ENCODE data around the gene GPR78.

The GPR78 gene

DNA sequence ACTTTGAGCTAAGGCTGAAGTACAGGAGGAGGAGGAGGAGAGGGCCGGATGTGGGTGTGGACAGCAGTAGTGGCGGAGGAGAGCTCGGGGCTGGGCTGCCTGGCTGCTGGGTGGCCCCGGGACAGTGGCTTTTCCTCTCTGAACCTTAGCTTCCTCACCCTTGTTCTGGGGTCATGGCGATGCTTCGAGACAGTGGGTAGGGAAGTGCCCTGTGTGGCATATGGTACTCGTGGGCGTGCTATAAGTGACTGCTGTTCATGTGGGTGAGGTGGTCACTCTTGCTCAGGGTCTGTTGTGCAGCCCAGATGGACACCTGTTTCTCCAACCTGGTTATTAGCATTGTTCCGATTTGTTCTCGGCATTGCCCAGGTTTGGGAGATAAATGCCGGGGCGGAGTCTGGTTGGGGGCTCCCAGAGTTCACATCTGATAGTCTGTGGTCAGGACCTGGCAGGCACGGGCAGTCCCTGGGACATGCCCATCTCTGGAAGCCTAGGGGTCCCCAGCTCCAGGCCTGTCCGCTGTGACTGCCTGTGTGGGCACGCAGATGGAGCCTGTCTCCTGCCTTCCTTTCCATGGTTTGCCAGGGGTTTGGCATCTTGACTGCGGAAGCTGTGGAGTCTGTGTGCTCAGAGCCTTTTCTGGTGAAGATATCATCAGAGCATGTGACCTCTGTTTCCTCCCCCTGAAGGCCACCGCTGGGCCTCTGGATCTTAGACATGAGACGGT lies 7.4 kb downstream of the GPR78 start:
- no peak for DNase-seq

DNA sequence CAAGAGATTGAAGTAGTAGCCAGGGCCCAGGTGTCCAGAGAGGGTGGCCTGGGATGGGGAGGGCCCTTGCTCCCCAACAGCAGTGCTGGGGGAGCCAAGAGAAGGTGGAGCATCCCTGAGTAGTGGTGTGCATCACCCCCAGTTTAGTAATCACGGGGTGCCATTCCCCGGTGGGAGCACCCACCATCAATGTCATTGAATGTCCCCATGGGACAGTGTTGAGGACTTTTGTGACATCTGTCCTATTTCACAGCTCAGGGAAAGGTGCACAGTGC lies 7.9 kb downstream of the GPR78 start:
- no peak for DNase-seq

DNA sequence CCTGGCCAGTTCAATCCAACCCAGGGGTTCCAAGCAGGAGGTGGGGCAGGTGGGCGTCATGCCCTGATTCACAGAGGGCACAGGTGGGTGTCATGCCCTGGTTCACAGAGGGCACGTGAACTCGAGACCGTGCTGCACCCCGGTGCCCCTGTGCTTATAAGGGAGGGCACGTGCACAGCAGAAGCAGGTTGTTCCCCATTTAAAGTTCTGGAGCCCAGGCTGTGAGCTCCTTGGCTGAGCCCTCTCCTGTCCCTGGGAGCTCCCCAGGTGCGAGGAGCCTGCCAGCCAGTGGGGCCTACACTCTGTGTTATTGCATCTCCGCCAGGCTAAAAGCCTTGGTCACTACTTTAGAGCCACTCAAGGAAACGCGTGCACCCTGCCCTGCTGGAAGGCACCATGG lies 9.1 kb downstream of the GPR78 start:
- no peak for DNase-seq

DNA sequence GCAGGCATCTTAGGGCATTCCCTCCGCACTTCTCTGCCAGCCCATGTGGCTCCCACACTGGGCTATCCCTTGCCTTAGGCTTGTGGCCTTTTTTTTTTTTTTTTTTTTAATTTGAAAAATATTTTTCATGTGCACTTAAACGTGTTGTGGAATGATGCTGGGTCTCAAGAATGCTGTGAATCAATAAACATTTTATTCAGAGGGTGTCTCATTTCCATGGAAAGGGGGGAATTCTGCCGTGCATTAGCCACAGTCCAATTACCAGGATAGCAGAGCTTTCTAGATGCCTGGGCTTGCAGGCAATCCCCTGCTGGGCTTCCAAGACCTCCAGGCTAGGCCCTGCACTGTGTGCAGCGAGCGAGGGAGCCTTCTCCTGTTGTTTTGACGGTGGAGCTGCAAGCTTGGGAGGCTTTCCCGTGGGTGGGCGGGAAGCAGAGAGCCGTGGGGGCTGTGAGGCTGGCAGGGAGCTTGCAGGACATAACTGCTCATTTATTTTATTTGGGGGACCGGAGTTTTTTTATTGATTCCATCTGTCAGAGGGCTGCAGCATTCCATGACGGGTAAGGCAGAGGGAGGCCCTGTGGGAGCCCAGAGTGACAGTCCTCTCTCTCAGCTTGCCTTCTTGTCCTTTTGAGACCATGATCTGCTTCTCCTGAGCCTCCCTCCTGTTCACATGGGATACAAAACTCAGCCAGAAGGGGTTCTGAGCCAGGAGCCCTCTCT lies 9.8 kb downstream of the GPR78 start:
- DNase-seq: no peak

DNA sequence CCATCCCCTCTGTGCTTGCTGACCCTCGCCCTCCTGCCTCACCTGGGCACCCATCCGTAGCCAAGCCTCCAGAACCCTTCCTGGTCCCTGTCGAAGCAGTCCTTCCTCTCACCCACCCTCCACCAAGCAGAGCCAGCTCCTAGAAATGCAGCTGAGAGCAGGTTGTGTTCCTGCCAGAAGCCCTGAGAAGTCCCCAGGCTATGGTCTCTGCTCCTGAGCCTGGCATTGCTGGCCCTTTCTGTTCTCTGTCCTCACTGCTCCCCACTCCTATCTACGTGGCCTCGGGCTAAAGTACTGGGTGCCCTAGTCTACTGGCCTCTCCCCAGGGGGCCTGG lies 10.3 kb downstream of the GPR78 start:
- no peak for DNase-seq

DNA sequence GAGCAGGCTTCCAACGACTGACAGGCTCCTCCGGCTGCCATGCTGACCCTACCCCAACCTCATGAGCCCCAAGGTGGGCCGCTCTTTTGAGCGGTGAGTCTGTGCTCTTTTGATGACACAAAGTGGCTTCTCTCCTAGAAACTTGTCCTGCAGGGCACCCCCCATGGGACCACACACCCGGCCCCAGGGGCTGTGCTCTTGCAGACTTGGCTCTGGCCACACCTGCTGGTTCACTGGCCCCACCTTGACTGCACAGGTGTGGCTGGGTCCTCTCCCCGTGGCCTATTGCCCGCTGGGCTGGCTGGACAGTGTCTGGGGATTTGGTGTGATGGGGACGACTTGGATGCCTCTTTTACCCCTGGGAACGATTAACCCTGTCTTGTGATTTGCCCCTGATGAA lies 10.9 kb downstream of the GPR78 start:
- no peak for DNase-seq

DNA sequence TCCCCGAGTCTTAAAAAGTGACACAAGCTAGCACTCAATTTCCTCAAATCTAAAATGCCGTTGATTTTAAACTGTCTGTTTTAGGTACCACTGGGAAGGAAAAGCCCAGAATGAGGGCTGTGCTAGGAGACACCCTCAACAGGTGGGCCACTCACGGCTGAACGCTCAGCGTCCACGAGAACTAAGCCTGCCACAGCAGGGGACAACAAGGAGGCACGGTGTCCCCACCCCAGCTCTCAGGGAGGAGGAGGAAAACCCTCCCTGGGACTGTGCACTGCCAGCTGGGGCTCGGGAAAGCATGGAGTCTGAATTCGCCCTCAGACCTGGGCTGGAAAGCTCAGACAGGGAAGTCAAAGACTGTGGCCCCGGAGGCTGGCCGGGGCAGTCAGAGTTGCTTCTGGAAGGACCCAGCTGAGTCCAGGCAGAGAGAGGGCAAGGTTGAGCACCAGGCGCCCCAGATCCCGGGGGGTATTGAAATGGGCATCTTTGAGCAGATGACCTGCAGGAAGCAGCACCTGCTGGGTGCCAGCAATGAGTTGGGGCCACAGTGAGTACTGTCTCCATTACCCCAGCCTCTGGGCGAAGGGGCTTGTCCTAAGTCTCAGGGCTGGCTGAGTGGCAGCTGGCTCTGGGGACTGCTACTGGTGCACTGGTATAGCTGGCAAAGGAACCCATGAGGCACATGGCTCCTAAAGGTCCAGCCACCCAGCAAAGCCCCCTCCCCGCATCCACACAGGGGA lies 11.6 kb downstream of the GPR78 start:
- no peak for DNase-seq

DNA sequence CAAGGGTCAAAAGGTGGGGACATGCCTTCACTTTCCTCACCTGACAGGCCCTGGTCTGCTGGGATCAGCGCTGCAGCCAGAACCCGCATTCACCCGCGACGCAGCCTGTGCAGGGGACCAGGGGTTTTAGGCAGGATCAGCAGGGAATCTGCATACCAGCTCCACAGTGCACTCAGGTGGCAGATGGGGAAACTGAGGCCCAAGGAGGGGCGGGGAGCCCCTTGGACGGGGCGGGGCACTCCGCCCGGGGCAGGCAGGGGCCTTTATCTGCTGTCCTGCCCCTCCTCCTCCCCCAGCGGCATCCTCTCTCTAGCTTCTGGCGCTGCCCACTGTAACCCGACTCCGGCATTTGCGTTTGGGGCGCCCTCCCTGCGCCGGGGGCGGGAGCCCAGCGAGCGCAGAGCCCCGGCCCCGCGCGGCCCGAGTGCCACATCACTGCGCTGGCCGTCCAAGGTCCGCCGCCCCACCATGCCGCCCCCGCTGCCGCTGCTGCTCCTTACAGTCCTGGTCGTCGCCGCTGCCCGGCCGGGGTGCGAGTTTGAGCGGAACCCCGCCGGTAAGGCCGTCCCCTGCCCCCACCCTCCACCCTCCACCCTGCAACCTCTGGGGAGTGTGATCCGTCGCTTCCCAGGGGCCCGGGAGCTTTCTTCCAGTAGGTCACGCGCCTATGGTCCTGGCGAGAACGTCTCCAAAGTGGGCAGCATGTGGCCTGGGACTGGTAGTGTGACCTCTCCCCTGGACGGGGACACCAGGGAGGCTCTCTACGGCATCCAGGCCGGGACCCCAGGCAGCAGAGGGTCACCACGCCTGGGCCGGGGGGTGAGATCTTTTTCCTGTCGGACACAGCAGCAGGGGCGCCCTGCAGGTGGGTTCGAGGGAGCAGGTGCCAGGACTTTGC lies 12.4 kb downstream of the GPR78 start, which contains the start of gene CPZ:
TSS of gene CPZ (plus strand) at position 400 of the 898 bp plus-strand sequence. CDS start at position 469, 69 bp downstream.
- no peak for DNase-seq

DNA sequence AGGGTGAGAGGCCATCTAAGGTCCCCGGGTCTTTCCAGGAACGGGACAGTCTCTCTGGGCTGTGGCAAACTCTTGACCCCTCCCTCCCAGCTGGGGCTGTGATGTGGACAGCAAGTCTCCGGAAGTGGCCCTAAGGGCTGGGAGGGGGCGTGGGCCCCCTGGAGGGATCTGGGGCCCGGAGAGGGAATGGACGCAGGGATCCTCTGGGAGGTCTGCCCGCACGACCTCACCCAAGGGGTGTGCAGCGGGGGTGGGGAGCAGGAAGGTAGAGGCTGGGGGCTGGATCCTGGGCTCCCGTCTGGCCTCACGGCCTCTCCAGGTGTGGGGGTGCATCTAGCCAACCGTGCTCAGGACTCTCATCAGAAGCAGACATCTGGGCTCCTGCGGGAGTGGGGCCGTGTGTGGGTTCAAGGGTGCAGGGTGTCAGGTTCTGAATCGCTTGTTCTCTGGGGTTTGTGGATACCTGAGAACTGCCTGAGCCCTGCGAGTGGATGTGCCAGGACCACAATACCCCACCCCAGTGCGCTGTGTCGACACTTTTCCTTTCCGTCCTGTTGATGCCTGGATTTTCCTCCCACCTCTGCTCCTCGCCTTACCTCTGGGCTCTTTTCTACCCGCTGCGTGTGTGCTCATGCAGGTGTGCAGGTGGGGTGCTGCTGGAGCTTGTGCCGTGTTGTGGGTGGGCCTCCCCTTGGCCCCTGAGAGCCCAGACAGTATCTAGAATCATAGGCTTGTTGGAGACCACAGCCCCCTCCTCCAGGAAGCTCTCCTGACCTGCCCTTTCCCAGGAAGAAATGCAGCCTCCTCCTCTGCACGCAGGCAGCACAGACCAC lies 13.3 kb downstream of the GPR78 start:
- no peak for DNase-seq

DNA sequence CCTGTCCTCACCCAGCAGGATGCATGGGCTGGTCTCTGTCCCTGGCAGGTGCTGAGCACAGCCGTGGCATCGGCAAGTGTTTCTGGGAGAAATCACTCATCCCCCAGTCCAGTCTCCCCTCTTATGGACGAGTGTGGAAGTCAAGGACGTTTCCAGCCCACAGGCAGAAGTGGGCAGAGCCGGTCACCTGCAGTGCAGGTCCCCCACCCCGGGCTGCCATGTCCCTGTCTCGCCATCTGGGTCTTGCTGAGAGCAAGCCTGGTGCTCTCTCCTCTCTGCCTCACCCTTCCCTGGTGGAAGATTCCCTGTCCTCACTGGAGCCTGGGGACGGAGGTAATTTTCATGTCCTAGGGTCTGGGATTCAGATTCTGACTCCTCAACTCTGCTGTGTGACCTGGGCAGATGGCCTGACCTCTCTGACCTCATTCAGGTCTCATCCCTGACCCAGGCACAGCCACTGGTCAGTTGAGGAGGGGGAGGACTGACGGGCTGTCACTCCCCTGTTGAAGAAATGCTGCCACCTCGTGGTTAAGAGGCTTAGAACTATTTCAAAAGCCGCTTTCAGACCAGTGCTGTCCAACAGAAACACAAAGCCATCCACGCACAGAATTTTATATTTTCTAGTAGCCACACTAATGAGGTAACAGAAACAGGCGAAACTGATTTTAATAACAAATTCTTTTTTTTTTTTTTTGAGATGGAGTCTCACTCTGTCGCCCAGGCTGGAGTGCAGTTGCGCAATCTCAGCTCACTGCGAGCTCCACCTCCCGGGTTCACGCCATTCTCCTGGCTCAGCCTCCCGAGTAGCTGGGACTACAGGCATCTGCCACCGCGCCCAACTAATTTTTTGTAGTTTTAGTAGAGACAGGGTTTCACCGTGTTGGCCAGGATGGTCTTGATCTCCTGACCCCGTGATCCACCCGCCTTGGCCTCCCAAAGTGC lies 14.2 kb downstream of the GPR78 start:
- DNase-seq: no peak

DNA sequence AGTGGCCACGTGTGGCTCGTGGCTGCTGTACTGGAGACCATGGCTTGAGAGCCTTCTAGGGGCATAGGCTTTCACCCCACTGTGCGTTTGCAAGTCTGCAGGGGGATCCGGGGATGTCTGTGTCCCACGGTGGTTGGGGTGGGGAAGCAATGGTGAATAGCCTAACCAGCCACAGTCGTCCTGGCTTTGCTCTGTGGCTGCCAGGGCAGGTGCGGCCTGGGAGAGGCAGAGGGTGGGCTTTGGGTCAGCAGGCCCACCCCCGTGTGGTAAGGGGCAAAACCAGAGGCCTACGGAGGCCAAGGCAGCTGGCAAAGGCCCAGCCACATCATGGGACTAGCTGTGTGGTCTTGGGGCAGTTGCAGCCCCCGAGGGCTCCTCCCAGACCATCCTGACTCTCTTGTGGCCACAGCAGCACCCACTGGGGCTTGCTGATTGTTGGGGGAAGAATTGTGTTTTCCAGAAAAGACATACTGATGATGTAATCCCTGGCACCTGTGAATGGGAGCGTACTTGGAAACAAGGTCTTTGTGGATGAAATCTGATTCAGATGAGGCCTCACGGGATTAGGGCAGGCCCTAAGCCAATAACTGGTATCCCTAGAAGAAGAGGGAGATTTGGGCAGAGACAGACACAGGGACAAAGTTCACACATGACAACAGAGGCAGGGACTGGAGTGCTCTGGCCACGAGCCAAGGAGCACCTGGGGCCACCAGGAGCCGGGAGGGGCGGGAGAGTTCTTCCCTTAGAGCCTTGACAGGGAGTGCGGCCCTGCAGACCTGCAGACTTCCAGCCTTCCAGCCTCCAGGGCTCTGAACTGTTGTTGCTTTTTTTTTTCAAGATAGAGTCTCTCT lies 15.3 kb downstream of the GPR78 start:
- DNase-seq: no peak

DNA sequence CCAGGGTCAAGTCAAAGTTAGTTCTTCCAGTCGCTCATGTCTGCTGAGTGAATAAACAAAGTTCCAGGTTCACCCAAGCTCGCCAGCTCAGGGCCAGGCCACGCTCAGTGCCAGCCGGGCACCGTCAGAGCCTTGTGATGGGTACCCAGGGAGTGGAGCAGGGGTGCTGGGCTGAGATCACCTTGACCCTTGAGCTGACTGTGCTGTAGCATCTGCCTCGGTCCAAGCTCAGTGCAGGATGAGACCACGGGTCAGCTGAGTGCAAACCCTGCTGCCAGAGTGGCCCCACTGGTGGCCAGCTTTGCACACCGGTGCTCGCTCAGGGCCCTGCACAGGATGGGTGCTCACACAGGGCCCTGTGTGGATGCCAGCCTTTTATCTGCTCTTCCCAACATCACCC lies 16.7 kb downstream of the GPR78 start:
- no peak for DNase-seq

DNA sequence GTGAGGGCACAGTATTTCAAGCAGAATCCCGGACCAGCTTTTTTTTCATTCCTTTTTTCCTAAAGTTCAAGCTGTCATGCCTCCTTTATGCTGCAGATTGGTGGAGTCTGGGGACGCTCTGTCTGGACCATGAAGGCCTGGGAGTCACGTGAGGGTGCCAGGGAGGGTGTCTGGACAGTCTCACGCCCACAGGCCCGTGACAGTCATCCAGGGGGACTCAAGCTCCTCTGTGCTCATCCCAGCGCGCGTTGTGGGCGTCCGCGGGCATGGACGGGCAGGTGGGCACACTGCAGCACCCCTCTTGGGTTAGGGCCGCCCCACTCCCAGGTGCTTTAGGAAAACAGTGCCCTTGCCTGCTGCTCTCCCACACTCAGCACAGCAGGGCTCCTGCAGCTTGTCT lies 17.1 kb downstream of the GPR78 start:
- DNase-seq: no peak

DNA sequence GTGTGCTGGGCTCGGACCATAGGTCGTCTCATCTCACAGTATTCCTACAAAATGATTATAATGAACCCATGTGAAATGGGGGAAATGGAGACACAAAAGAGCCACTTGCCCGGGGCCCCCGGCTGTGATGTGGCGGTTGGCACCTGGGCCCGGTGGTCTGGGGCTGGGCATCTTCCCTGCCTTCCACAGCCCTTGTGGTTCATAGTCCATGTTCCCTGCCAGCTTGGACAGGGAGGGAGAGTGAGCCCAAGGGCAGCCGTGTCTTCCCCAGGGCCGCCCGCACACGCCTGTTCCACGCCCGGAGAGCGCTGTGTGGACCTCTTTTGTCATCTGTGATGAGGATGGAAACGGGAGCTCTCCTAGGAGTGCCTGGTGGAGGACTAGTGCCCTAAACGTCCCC lies 17.6 kb downstream of the GPR78 start:
- no peak for DNase-seq

DNA sequence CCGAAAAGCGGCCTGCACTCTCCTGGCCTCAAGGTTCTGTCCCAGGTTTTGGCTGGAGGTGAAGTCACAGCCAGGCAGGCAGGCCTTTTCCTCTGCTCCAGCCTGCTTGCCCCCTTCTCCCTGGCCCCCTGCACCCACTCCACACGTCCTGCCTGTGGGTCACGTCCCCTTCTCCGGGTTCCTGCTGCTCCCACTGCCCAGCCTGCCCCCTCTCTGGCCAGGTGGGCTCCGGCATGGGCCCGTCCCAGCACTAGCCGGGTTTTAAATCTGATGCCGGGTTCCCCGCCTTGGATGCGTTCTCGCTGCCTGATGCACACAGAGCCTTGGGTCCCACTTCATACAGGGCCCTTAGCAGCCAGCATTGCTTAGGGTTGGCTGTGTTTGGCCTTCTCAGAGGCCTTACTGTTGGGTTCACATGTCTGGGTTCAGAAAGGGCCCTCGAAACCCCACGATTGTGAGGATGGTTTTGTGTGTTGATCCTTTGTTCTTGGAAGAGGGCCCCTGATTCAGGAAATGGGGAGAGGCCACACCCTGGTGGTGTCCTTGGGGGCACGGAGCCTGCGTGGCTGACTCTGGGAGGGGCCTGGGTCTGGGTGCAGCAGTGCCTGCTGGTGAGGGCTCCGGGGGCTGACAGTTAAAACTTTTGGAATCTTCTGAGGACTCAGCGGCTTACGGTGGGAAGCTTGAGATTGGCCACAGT lies 18.3 kb downstream of the GPR78 start:
- no peak for DNase-seq

DNA sequence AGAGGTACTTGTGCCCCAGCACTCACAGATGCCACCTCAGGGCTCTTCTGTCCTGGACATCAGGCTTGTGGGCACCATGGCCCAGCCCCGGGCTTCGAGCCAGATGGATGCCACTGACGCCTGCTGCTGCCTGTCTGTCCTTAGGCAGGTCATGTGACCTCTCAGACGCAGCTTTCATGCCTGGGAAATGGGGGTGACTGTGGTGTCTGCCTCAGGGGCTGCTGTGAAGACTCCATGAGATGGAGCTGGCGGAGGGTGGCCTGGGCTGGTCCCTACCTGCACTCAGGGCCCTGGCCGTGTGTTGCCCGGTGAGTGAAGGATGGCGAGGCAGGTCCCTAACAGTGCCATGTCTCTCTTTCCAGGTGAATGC lies 18.9 kb downstream of the GPR78 start:
- DNase-seq: no peak

DNA sequence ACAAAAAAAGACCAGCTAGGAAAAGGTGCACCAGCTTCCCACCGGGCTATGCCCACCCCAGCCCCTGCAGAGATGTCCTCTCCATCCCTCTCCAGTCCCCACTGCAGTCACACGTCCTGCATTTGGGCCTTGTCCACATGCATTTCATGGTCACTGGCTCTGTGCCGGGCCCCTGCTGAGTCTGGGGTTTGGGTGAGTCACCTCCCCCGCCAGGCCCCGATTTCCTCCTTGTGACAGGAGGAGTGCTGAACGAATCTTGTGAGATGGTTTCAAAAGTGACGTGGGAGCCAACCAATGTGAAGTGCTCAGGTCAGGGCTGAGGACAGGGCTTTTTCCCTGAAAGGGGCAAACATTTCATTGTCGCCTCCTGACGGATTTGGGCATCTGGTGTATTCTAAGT lies 19.5 kb downstream of the GPR78 start:
- no peak for DNase-seq

DNA sequence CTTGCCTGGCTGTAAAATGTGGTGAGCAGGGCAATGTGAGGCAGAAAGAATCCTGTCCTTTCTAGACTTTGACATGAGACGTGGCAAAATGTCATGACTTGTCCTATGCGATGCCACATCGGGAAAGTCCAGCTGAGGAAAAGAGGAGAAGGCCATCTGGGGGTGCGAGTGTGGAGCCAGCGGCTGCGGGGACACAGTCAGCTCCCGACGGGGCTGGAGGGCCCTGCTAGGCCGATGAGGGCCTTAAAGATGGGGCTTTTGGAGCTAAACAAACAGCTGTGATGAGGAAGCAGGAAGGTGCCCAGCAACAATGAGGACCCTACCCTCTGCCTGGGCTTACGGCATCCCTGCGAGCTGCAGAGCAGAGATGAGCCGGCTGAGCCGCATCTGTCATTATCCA lies 20.1 kb downstream of the GPR78 start:
- DNase-seq: no peak

DNA sequence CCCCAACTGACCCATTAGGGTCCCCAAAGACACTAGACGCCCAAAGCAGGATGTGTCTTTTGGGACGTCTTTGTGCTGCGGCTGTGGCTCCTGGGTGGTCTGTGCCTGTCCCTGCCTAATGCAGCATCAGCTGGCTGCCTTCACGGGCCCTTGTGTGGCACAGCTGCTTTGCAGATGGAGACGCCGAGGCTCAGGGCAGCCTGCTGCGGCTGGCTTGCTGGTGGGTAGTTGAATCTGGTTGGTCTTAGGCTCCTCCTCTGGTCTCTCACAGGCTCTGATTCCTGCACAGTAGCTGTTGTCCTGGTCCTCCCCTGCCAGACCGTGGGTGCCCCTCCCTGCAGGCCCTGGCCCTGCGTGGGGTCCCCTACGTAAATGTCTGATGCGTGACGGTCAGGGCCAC lies 20.5 kb downstream of the GPR78 start:
- DNase-seq: no peak

DNA sequence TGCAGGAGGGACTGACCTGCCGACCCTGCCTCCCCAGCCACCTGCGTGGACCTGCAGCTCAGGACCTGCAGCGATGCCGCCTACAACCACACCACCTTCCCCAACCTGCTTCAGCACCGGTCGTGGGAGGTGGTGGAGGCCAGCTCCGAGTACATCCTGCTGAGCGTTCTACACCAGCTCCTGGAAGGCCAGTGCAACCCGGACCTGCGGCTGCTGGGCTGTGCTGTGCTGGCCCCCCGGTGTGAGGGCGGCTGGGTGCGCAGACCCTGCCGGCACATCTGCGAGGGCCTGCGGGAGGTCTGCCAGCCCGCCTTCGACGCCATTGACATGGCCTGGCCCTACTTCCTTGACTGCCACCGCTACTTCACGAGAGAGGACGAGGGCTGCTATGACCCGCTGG lies 20.9 kb downstream of the GPR78 start:
- DNase-seq: no peak

Data from activated CD4-positive, alpha-beta T cell treated with anti-CD3 and anti-CD28 coated beads, Interleukin-2, amount 50 U/mL, for 1 hour (primary cell).